Measurements from ENCODE around the gene ADCY10. TPM values are rescaled to one million over a fixed set of nuclear protein-coding genes. Genes with fewer than 3 reads are reported as not detected.

Gene ADCY10
- total and polyA plus RNA-seq, 2 of the 8 experiments (the other 6 are each of a cell fraction or from before 2014, with no cell fraction given): 0.02 TPM; not detected in 1

DNA sequence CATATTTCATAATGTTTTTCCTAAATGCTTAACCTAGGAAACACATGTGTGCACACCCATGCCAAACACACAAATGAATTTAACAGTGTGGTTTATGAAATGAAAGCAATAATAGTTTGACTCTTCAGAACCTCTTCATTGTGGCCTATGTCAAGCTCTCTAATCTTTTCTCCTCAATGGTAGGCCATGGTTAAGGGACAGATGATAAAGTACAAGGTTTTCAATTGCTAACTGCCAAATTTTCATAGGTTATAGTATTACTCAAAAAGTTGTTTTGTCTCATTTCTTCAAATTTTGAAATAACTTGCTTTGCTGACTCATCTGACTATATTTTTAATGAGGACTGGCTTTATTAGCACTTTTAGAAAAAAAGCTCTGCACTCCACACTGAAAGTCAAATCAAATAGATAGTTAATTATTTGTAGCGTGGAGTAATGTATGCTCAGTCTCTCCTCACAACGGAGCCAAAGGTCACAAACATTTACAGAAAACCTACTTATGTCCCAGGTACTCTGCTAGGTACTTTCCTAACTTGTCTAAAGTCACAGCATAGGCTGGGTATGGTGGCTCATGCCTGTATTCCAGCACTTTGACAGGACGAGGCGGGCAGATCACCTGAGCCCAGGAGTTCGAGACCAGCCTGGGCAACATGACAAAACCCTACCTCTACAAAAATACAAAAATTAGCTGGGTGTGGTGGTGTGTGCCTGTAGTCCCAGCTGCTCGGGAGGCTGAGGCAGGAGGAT, 3.0 kb upstream of the ADCY10 start:
- DNase-seq (ENCODE audit: low read depth in 1 of 2, low spot score in 2 of 2) (no peak), FAIRE-seq (no peak)
- Histone ChIP-seq H3K23ac (ENCODE audit: insufficient read length) (no peak overlapping the region), H3K79me1 (ENCODE audit: low read depth, low read length) (no peaks in the 10 kb centered on the region), H3K27me3 (replicated peaks in 1 of 4; ENCODE audit: control insufficient read depth in 3 of 4, extremely low read depth in 1 of 4, insufficient read depth in 3 of 4, low read length in 3 of 4) (no peaks in the 10 kb centered on the region), H2AFZ (ENCODE audit: low read length) (no peak overlapping the region), H3K14ac (ENCODE audit: insufficient read length) (no peak overlapping the region), H2BK20ac (ENCODE audit: low read length) (no peak overlapping the region), H3K56ac (replicated peaks; ENCODE audit: insufficient read length, low read depth, low read length) (no peak overlapping the region), H3K9me3 (ENCODE audit: insufficient read depth in 2 of 2, low read depth in 1 of 2, low read length in 1 of 2) (no peaks in the 10 kb centered on the region), H2AK5ac (ENCODE audit: low read depth, low read length) (no peak overlapping the region), H3K4me2 (ENCODE audit: insufficient read depth in 1 of 2, low read depth in 2 of 2, low read length in 2 of 2) (no peak overlapping the region), H3K4me1 (replicated peaks in 1 of 4; ENCODE audit: control insufficient read depth in 3 of 4, insufficient read depth in 4 of 4, low read length in 3 of 4) (no peaks in the 10 kb centered on the region), H3K27ac (ENCODE audit: low read depth, low read length) (no peak overlapping the region), H4K5ac (ENCODE audit: insufficient read length, low read depth, low read length) (no peak overlapping the region), H3K79me2 (ENCODE audit: control insufficient read depth in 1 of 2, insufficient read depth in 2 of 2, low read length in 2 of 2) (no peaks in the 10 kb centered on the region), H3K9ac (replicated peaks in 1 of 4; ENCODE audit: extremely low read depth in 1 of 4, low read depth in 3 of 4, low read length in 3 of 4) (no peak overlapping the region), H2BK15ac (ENCODE audit: low read length) (no peak overlapping the region), H2BK5ac (ENCODE audit: low read depth, low read length) (no peak overlapping the region), H3K4ac (replicated peaks; ENCODE audit: insufficient read length, low read depth, low read length) (no peak overlapping the region), H3K18ac (ENCODE audit: extremely low read depth, low read length) (no peak overlapping the region), H2BK120ac (replicated peaks; ENCODE audit: low read depth, low read length) (no peak overlapping the region), H3K36me3 (ENCODE audit: control insufficient read depth in 2 of 4, insufficient read depth in 4 of 4, low read length in 3 of 4) (no peaks in the 10 kb centered on the region; a peak in 1 of 8 replicates), H4K20me1 (replicated peaks in 1 of 2; ENCODE audit: control insufficient read depth in 1 of 2, insufficient read depth in 2 of 2, low read length in 2 of 2) (no peaks in the 10 kb centered on the region), H3K23me2 (ENCODE audit: low read depth, low read length) (no peaks in the 10 kb centered on the region), H4K8ac (ENCODE audit: extremely low read depth, insufficient read depth, low read length) (no peak overlapping the region), H3K4me3 (ENCODE audit: extremely low read depth in 1 of 4, insufficient read depth in 2 of 4, low read depth in 3 of 4, low read length in 4 of 4) (no peak overlapping the region), H2BK12ac (ENCODE audit: low read depth, low read length) (no peak overlapping the region), H4K91ac (replicated peaks; ENCODE audit: insufficient read length, low read length) (no peak overlapping the region)
- POLR2A ChIA-PET (ENCODE audit: partially characterized antibody): no interaction called here
- WGBS, 2 experiments (ENCODE audit: extremely low coverage in 1 of 2, insufficient coverage in 1 of 2, insufficient read length in 1 of 2, insufficient replicate concordance in 2 of 2, low coverage in 1 of 2, low lambda C conversion rate in 2 of 2, missing lambda C conversion rate in 1 of 2): 90% methylated on average over 6 of the region's 6 CpGs; no CpG with 5 or more reads in 1 of the 2 experiments
- CTCF ChIA-PET (ENCODE audit: partially characterized antibody): interaction anchor here (1.0 to 1.4 kb wide), 3 partner anchors 19 to 319 kb away, joined by 3 to 5 read pairs (median 3); partner anchors contain the start of gene DCAF6
- TF ChIP-seq CBX8 (IDR thresholded peaks at IDR 0.05; ENCODE audit: borderline replicate concordance, low read depth, low read length) (no peak), BACH1 (IDR thresholded peaks at IDR 0.05; ENCODE audit: low read length) (no peak), YY1 (IDR thresholded peaks at IDR 0.05; ENCODE audit: low read depth, low read length) (no peak), SP1 (IDR thresholded peaks at IDR 0.05; ENCODE audit: low read depth, low read length) (no peak), SP4 (IDR thresholded peaks at IDR 0.05; ENCODE audit: low read length) (no peak), RNF2 (IDR thresholded peaks at IDR 0.05; ENCODE audit: borderline replicate concordance, low read depth, low read length, missing control alignments, poor library complexity, severe bottlenecking) (no peak), ZNF274 (IDR thresholded peaks at IDR 0.05; ENCODE audit: borderline replicate concordance, extremely low read depth, low read length) (no peak)
- TF ChIP-seq, protein P1, sequence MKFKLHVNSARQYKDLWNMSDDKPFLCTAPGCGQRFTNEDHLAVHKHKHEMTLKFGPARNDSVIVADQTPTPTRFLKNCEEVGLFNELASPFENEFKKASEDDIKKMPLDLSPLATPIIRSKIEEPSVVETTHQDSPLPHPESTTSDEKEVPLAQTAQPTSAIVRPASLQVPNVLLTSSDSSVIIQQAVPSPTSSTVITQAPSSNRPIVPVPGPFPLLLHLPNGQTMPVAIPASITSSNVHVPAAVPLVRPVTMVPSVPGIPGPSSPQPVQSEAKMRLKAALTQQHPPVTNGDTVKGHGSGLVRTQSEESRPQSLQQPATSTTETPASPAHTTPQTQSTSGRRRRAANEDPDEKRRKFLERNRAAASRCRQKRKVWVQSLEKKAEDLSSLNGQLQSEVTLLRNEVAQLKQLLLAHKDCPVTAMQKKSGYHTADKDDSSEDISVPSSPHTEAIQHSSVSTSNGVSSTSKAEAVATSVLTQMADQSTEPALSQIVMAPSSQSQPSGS (IDR thresholded peaks at IDR 0.05; ENCODE audit: low read length): no peak
- TF ChIP-seq, protein P2, sequence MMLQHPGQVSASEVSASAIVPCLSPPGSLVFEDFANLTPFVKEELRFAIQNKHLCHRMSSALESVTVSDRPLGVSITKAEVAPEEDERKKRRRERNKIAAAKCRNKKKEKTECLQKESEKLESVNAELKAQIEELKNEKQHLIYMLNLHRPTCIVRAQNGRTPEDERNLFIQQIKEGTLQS (IDR thresholded peaks at IDR 0.05; ENCODE audit: insufficient read depth, low read depth, low read length): no peak
- TF ChIP-seq, protein P3, sequence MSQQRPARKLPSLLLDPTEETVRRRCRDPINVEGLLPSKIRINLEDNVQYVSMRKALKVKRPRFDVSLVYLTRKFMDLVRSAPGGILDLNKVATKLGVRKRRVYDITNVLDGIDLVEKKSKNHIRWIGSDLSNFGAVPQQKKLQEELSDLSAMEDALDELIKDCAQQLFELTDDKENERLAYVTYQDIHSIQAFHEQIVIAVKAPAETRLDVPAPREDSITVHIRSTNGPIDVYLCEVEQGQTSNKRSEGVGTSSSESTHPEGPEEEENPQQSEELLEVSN (IDR thresholded peaks at IDR 0.05): no peak
